Breast epithelium (tissue), 3 donors: ENCODE results near the gene DCDC1.

Source experiments
- POLR2A ChIP-seq: fragments of 450-650 bp; IDR thresholded peaks from one replicate; pipeline ENCODE4 v1.6.1; 2016; ENCODE audit warnings: antibody characterized with exemption, mild to moderate bottlenecking, moderate library complexity
- POLR2AphosphoS5 ChIP-seq, 3 donors: sonication (generic); formaldehyde crosslinking; IDR thresholded peaks; one replicate each; pipeline ENCODE4 v1.6.1; 2017; ENCODE audit warnings: antibody characterized with exemption in 3 of 3
- TF ChIP-seq, protein P1 (sequence below), 3 donors: fragments of 450-650 bp; IDR thresholded peaks; one replicate each; pipeline ENCODE4 v1.5.1; 2016 to 2017; ENCODE audit warnings: antibody characterized with exemption in 3 of 3, mild to moderate bottlenecking in 3 of 3, moderate library complexity in 3 of 3

DNA sequence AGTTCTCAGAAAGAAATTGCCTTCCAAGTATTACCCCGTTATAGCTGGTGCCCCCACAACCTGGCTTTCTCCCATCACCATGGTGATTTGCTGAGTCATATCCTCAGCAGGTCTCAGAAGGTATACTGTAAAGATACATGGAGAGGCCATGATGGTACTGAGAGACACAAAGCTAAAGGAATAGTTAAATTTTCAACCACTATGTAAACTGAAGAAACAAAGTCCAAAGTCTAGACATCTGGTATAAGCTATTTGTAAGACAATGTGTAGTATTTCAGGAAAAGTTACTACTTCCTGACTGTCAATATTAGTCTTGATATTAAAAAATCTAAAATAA, 377.1 kb downstream of the DCDC1 start:
- TF ChIP-seq, protein P1, sequence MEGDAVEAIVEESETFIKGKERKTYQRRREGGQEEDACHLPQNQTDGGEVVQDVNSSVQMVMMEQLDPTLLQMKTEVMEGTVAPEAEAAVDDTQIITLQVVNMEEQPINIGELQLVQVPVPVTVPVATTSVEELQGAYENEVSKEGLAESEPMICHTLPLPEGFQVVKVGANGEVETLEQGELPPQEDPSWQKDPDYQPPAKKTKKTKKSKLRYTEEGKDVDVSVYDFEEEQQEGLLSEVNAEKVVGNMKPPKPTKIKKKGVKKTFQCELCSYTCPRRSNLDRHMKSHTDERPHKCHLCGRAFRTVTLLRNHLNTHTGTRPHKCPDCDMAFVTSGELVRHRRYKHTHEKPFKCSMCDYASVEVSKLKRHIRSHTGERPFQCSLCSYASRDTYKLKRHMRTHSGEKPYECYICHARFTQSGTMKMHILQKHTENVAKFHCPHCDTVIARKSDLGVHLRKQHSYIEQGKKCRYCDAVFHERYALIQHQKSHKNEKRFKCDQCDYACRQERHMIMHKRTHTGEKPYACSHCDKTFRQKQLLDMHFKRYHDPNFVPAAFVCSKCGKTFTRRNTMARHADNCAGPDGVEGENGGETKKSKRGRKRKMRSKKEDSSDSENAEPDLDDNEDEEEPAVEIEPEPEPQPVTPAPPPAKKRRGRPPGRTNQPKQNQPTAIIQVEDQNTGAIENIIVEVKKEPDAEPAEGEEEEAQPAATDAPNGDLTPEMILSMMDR (IDR thresholded peaks at IDR 0.05) = no peak
- no peak for TF ChIP-seq POLR2A
- TF ChIP-seq POLR2AphosphoS5 (IDR thresholded peaks at IDR 0.05) = no peak
